ENCODE results near the gene PCDHGB5. TPM values are rescaled to one million over a fixed set of nuclear protein-coding genes. Genes with fewer than 3 reads are reported as not detected.

PCDHGB5 gene
- total RNA-seq, 2 donors from 2014 or later, result 1.3 to 17.3 TPM

DNA sequence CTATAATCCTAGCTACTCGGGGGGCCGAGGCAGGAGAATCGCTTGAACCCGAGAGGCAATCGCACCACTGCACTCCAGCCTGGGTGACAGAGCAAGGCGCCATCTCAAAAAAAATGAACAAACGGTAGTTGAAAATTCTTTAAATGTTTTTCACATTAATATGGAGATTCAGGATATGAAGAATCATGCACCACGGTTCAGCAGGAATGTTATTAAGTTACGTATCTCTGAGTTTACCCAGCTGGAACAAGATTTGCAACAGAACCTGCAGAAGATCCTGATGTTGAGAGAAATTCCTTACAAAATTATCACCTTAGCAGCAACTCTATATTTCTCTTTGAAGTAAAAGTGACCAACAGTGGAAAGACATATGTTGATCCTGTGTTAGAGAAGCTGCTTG, 42.6 kb downstream of the PCDHGB5 start:
- Mint-ChIP-seq H3K9me3 (peaks cover 3% of the 10 kb centered on the region), H3K4me1 (no peaks in the 10 kb centered on the region), H3K27me3 (ENCODE audit: insufficient read depth) (no peaks in the 10 kb centered on the region), H3K27ac (no peak overlapping the region), H3K36me3 (ENCODE audit: low read depth) (peaks cover 16% of the 10 kb centered on the region), H3K4me3 (no peak overlapping the region)
- no peaks in the 10 kb centered on the region for H3K36me3 ChIP-seq (ENCODE audit: control insufficient read depth, insufficient read depth, low read length)
- no peak overlapping the region for H3K4me3 ChIP-seq (ENCODE audit: low read length)
- no peak overlapping the region for H3K27ac ChIP-seq (ENCODE audit: low read depth, low read length)
- no peaks in the 10 kb centered on the region for H3K27me3 ChIP-seq (ENCODE audit: control insufficient read depth, insufficient read depth, low read length, poor library complexity, severe bottlenecking)
- 90 to 91% methylated on average over 8 to 9 of the region's 9 CpGs for WGBS, 2 experiments (ENCODE audit: insufficient coverage in 1 of 2, insufficient read length in 1 of 2)
- H3K9me3 ChIP-seq (ENCODE audit: control insufficient read depth, low read length), result peaks cover 3% of the 10 kb centered on the region
- H3K4me1 ChIP-seq (ENCODE audit: control insufficient read depth, insufficient read depth, low read length), result no peaks in the 10 kb centered on the region
- H3K9ac ChIP-seq (ENCODE audit: extremely low read depth, low read length, poor library complexity, severe bottlenecking), result no peak overlapping the region
- TF ChIP-seq, protein P1, sequence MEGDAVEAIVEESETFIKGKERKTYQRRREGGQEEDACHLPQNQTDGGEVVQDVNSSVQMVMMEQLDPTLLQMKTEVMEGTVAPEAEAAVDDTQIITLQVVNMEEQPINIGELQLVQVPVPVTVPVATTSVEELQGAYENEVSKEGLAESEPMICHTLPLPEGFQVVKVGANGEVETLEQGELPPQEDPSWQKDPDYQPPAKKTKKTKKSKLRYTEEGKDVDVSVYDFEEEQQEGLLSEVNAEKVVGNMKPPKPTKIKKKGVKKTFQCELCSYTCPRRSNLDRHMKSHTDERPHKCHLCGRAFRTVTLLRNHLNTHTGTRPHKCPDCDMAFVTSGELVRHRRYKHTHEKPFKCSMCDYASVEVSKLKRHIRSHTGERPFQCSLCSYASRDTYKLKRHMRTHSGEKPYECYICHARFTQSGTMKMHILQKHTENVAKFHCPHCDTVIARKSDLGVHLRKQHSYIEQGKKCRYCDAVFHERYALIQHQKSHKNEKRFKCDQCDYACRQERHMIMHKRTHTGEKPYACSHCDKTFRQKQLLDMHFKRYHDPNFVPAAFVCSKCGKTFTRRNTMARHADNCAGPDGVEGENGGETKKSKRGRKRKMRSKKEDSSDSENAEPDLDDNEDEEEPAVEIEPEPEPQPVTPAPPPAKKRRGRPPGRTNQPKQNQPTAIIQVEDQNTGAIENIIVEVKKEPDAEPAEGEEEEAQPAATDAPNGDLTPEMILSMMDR (conservative IDR thresholded peaks at IDR 0.05), result no peak
- DNase-seq, result no peak

DNA sequence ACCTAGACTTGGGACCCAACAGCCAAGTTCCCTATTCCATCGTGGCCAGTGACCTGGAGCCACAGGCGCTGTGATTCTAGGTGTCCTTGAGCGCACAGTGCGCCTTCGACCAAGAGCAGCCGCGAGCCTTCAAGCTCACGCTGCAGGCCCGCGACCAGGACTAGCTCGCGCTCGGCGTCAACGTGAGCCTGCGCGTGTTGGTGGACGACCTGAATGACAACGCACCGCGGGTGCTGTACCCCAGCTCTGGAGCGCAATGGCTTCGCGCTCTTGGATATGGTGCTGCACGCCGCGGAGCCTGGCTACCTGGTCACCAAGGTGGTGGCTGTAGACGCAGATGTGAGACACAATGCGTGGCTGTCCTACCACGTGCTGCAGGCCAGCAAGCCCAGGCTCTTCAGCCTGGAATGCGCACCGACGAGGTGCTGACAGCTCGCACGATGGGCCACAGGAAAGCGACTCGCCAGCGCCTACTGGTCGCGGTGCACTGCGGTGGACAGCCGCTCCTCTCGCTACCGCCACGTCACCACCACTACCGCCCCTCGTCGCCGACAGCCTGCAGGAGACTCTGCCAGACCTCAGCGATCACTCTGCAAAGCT, 43.9 kb downstream of the PCDHGB5 start:
- no peaks in the 10 kb centered on the region for H3K4me1 ChIP-seq (ENCODE audit: control insufficient read depth, insufficient read depth, low read length)
- Mint-ChIP-seq H3K9me3 (no peaks in the 10 kb centered on the region), H3K4me3 (no peak overlapping the region), H3K36me3 (ENCODE audit: low read depth) (peaks cover 17% of the 10 kb centered on the region), H3K27ac (no peak overlapping the region), H3K4me1 (no peaks in the 10 kb centered on the region), H3K27me3 (ENCODE audit: insufficient read depth) (no peaks in the 10 kb centered on the region)
- no peaks in the 10 kb centered on the region for H3K36me3 ChIP-seq (ENCODE audit: control insufficient read depth, insufficient read depth, low read length)
- no peak overlapping the region for H3K9ac ChIP-seq (ENCODE audit: extremely low read depth, low read length, poor library complexity, severe bottlenecking)
- TF ChIP-seq, protein P1 (conservative IDR thresholded peaks at IDR 0.05), result no peak
- WGBS, 2 experiments (ENCODE audit: insufficient coverage in 1 of 2, insufficient read length in 1 of 2), result 96 to 98% methylated on average over 50 of the region's 50 CpGs
- no peak for DNase-seq
- H3K4me3 ChIP-seq (ENCODE audit: low read length), result no peak overlapping the region
- H3K9me3 ChIP-seq (ENCODE audit: control insufficient read depth, low read length), result no peaks in the 10 kb centered on the region
- H3K27me3 ChIP-seq (ENCODE audit: control insufficient read depth, insufficient read depth, low read length, poor library complexity, severe bottlenecking), result no peaks in the 10 kb centered on the region
- H3K27ac ChIP-seq (ENCODE audit: low read depth, low read length), result no peak overlapping the region

Other genes with a start within 250 kb of the PCDHGB5 start
- gene PCDHB6, start 247.9 kb upstream of the PCDHGB5 start, total RNA-seq, result 1 to 10 TPM in 1 of 2 donors, under 1 TPM in 1; 0.66 to 2.0 TPM
- under 1 TPM; 0.42 to 0.75 TPM for gene PCDHB7, start 225.3 kb upstream of the PCDHGB5 start, total RNA-seq
- 1 to 10 TPM in 1 of 2 donors, under 1 TPM in 1; 0.71 to 3.6 TPM for gene PCDHB8, start 220.2 kb upstream of the PCDHGB5 start, total RNA-seq
- gene PCDHB16, start 215.6 kb upstream of the PCDHGB5 start, total RNA-seq, result 10 to 100 TPM in 1 of 2 donors, 1 to 10 TPM in 1; 9.7 to 14.8 TPM
- gene PCDHB9, start 210.8 kb upstream of the PCDHGB5 start, total RNA-seq, result 1 to 10 TPM; 3.2 to 5.1 TPM
- gene PCDHB10, start 205.6 kb upstream of the PCDHGB5 start, total RNA-seq, result 1 to 10 TPM; 2.9 to 3.5 TPM
- gene PCDHB11, start 198.3 kb upstream of the PCDHGB5 start, total RNA-seq, result 1 to 10 TPM; 2.6 to 4.7 TPM
- 1 to 10 TPM; 1.6 to 5.0 TPM for gene PCDHB12, start 189.2 kb upstream of the PCDHGB5 start, total RNA-seq
- gene PCDHB13, start 184.0 kb upstream of the PCDHGB5 start, total RNA-seq, result 1 to 10 TPM; 1.8 to 3.3 TPM
- 1 to 10 TPM; 2.6 to 2.8 TPM for gene PCDHB14, start 174.6 kb upstream of the PCDHGB5 start, total RNA-seq
- gene PCDHB15, start 152.6 kb upstream of the PCDHGB5 start, total RNA-seq, result 1 to 10 TPM; 3.7 to 9.8 TPM
- under 1 TPM; 0.55 to 0.68 TPM for gene SLC25A2, start 93.9 kb upstream of the PCDHGB5 start, total RNA-seq
- 10 to 100 TPM; 85.4 to 99.0 TPM for gene TAF7, start 77.2 kb upstream of the PCDHGB5 start, total RNA-seq
- 1 to 10 TPM in 1 of 2 donors, under 1 TPM in 1; 0.38 to 2.2 TPM for gene PCDHGA1, start 67.4 kb upstream of the PCDHGB5 start, total RNA-seq
- 1 to 10 TPM in 1 of 2 donors, under 1 TPM in 1; 0.09 to 2.0 TPM for gene PCDHGA2, start 59.2 kb upstream of the PCDHGB5 start, total RNA-seq
- 1 to 10 TPM in 1 of 2 donors, not detected in 1; 4.3 TPM for gene PCDHGA3, start 54.1 kb upstream of the PCDHGB5 start, total RNA-seq
- gene PCDHGB1, start 47.8 kb upstream of the PCDHGB5 start, total RNA-seq, result 1 to 10 TPM; 1.4 to 6.6 TPM
- 1 to 10 TPM in 1 of 2 donors, under 1 TPM in 1; 0.86 to 5.0 TPM for gene PCDHGA4, start 42.9 kb upstream of the PCDHGB5 start, total RNA-seq
- 1 to 10 TPM; 1.6 to 5.2 TPM for gene PCDHGB2, start 38.0 kb upstream of the PCDHGB5 start, total RNA-seq
- 1 to 10 TPM in 1 of 2 donors, under 1 TPM in 1; 0.51 to 3.0 TPM for gene PCDHGA5, start 33.8 kb upstream of the PCDHGB5 start, total RNA-seq
- 1 to 10 TPM in 1 of 2 donors, under 1 TPM in 1; 0.40 to 4.6 TPM for gene PCDHGB3, start 27.7 kb upstream of the PCDHGB5 start, total RNA-seq
- gene PCDHGA6, start 24.1 kb upstream of the PCDHGB5 start, total RNA-seq, result 1 to 10 TPM in 1 of 2 donors, under 1 TPM in 1; 0.55 to 3.8 TPM
- gene PCDHGA7, start 15.2 kb upstream of the PCDHGB5 start, total RNA-seq, result 1 to 10 TPM in 1 of 2 donors, under 1 TPM in 1; 0.40 to 1.9 TPM
- 10 to 100 TPM; 10.7 to 13.9 TPM for gene PCDHGB4, start 10.2 kb upstream of the PCDHGB5 start, total RNA-seq
- gene PCDHGA8, start 5.3 kb upstream of the PCDHGB5 start, total RNA-seq, result 1 to 10 TPM; 1.1 to 3.0 TPM
- 1 to 10 TPM in 1 of 2 donors, under 1 TPM in 1; 0.89 to 7.3 TPM for gene PCDHGA9, start 4.8 kb downstream of the PCDHGB5 start, total RNA-seq
- 10 to 100 TPM in 1 of 2 donors, 1 to 10 TPM in 1; 8.3 to 10.8 TPM for gene PCDHGB6, start 10.1 kb downstream of the PCDHGB5 start, total RNA-seq
- 10 to 100 TPM in 1 of 2 donors, 1 to 10 TPM in 1; 3.2 to 20.7 TPM for gene PCDHGA10, start 15.0 kb downstream of the PCDHGB5 start, total RNA-seq
- 10 to 100 TPM; 15.3 to 19.3 TPM for gene PCDHGB7, start 19.7 kb downstream of the PCDHGB5 start, total RNA-seq
- gene PCDHGA11, start 23.1 kb downstream of the PCDHGB5 start, total RNA-seq, result 10 to 100 TPM in 1 of 2 donors, 1 to 10 TPM in 1; 8.5 to 10.6 TPM
- gene PCDHGA12, start 32.6 kb downstream of the PCDHGB5 start, total RNA-seq, result 1 to 10 TPM; 1.4 to 4.1 TPM
- gene PCDHGC3, start 78.0 kb downstream of the PCDHGB5 start, total RNA-seq, result 10 to 100 TPM; 13.9 to 27.6 TPM
- 1 to 10 TPM; 2.6 to 3.0 TPM for gene PCDHGC4, start 87.1 kb downstream of the PCDHGB5 start, total RNA-seq
- 1 to 10 TPM in 1 of 2 donors, under 1 TPM in 1; 0.71 to 1.8 TPM for gene PCDHGC5, start 91.1 kb downstream of the PCDHGB5 start, total RNA-seq
- gene DIAPH1, start 221.1 kb downstream of the PCDHGB5 start, total RNA-seq, result 100 to 1,000 TPM; 104 to 106 TPM
- 10 to 100 TPM; 73.3 to 78.9 TPM for gene HDAC3, start 238.9 kb downstream of the PCDHGB5 start, total RNA-seq
- gene RELL2, start 239.1 kb downstream of the PCDHGB5 start, total RNA-seq, result 1 to 10 TPM; 3.1 to 6.2 TPM

Measured in endodermal cell (in vitro differentiated cells).